NCI-H1930 (cell line): Measurements from ENCODE around the gene TBCEL.

Experiments
- DNase-seq, 2 experiments: peaks; one replicate each; lab custom pipeline; 2025; lab: John Stamatoyannopoulos, UW

TBCEL gene

DNA sequence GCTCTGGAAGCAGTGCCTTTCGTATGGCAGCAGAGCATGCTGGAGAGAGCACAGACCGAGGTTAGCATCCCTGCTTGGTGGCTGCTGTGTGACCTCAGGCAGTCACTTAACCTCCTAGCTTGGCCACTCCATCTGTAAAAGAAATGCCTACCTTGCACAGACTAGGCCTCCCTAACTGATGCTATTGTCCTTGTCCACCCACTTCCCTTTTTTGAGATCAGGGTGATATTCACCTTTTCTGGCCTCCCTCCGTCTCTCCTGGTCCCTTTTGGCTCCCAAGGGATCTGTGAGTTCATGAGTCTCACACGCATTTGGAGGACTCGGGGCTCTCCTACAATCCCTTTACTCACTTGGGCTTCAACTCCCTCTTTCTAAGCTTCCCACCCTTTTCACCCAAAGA lies 114.4 kb downstream of the TBCEL start:
- no peak for DNase-seq

DNA sequence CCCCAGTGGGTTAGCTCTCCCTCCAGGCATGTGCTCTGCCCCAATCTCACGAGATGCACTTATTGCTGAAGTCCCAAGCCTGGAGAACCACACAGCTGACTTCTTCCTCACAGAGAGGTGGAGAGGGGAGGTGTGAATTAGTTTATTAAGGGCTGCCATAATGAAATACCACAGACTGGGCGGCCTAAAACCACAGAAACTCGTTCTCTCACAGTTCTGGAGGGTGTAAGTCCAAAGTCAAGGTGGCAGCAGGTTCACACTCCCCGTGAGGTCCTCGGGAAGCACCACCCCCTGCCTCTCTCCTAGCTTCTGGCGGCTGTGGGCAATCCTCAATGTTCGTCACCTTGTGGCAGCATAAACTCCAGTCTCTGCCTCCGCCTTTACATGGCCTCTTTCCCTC lies 116.5 kb downstream of the TBCEL start:
- no peak for DNase-seq
